Measurements from ENCODE around the gene CXCR5.

CXCR5 gene

DNA sequence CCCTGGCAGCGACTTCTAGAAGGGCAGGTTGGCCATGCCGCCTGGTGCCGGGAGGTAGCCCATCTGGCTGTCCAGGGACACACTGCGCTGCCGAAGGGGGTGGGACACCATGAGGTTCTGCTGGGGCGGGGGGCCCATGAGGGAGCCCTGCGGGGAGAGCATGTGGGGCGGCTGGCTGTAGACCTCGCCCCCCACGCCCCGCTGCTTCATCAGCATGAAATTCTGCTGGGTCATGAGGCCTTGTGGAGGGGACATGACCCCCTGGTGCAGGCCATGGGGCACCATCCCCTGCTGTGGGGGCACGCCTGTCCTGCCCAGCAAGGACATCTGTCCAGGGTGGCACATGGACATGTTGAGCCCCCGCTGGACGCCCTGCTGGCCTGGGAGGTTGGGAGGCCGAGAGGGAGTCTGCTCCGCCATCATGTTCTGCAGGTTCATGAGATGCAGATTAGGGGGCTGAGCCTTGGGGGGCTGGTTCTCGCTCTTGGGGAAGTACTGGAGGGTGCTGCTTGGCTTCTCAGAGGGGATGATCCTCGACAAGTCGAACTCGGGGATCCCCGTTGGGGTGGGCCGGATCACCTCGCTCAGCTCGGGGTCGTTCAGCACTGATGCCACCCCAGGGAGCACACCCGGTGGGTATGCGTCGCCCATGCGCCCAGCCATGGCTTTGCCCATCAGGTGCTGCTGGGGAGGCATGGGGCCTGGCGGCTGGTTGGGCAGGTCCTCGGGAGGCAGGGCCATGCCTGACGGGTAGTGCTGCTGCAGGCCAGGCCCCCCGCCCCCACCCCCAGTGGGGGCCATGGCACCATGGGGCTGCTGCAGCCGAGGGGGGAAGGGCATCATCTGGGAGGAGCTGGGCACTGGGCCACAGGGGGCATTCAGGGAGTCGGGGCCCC, 15.0 kb downstream of the CXCR5 start:
- no peak for DNase-seq (ENCODE audit: low read depth in 2 of 2)

GRCh38 chr11:118899296-118899688, 15.6 kb downstream of the CXCR5 start:
- no peak for DNase-seq (ENCODE audit: low read depth in 2 of 2)

- no peak for DNase-seq (ENCODE audit: low read depth in 2 of 2)
Observed at GRCh38 chr11:118899706-118900360, 16.1 kb downstream of the CXCR5 start.

DNA sequence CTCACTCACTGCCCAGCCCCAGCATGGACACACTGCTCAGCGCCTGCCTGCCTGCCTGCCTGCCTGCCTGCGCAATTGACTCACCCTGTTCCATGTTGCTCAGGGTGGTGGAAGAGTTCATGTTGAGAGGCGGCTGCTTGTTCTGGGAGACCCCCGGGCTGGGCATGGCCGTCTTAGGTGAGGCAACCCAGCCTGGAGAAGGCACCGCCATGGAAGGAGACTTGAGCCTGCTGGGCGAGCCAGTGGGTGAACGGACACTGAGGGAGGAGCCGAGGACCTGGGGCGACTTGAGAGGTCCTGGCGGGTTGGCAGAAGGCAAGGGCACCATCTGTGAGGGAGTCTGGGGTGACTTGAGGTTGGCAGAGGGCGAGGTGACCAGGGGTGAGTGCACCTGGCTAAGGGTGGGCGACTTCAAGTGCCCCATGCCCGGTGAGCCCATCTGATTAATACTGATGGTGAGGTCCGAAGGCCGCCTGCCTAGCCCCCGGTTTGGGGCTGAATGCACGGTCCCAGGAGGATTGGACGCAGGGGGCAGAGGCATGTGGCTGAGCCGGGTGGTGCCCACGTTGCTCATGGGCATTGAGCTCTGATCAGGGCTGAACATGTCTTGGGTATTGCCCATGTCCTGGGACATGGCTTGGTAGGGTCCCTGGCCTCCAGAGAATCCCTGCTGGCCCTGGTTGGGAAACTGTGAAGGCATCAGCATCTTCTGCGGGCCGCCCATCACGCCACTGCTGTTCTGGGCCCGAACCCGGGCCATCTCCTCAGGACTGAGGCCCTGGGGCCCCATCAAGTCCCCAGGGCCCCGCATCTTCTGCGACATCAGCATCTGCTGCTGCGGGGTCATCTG, 17.1 kb downstream of the CXCR5 start:
- no peak for DNase-seq (ENCODE audit: low read depth in 2 of 2)

GRCh38 chr11:118901494-118902335, 18.0 kb downstream of the CXCR5 start:
- DNase-seq (ENCODE audit: low read depth in 2 of 2), result no peak

DNA sequence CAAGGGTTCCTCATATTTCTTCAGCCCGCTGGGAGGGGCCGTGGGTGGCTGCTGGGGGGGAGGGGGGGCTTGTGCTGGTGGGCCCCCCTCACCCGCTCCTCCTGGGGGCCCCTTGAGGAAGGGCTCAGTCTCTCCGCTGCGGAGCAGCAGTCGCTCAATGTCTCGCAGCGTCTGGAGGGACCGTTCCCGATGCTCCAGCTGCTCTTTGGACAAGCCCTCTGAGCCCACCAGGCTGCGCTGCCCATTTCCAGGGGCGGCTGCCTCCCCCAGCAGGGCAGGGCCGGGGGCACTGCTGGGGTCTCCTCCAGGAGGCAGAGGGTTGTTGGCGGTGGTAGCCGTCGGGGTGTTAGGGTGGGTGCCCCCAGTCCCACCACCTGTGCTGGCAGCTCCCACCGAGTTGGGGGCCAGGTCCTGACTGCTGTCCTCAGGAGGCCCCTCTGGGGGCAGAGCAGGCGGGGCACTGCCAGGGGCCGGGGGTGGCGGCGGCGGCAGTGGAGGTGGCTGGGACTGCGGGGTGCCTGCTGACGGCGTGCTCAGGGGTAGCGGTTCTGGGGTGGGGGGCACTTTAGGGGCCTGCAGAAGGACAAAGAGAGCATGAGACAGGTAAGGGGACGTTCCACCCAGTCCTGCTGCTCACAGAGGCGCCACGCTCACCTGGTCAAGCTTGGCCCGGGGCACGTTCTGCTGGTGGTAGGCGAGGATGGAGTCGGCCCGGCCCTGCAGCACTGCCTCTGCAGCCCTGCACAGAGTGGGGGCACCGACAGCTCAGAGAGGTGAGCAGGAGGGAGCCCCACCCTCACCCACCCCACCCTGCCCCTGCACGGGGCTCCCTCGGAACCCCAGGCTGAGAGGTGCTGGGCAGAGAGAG, 18.9 kb downstream of the CXCR5 start:
- DNase-seq (ENCODE audit: low read depth in 2 of 2), result no peak

DNA sequence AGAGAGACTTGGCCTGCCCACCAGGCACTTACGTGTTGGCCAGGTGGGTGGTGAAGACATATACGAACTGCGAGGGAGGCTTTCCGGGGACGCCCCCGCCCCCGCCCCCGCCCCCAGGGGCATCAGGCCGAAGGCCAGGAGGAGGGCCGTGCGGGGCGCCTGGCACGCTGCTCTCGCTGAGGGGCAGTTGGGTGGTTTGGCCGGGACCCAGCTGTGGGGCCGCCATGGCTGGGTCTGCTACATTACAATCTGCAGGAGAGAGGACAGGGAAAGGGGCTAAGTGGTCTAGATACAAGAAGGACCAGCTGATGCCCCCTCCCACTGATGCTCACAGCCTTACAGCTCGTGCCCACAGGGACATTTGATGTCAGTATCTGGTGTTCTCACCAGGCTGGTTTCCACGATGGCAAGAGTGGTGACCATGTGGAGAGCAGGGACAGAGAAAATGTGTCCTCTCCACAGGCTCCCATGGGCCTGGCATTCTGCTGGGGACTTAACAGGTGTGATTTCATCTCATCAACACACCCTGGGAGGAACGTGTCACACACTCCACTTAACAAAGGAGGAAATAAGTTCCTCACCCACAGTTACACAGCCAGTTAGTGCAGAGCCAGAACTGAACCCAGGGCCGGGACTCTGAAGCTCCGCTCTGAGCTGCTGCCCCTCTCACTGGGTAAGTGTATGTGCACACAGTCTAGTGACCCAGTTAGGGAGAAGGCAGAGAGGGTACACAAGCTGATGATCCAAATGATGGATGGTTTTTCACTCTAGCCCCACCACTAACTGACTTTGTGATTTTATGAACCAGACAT, 19.7 kb downstream of the CXCR5 start:
- DNase-seq (ENCODE audit: low read depth in 2 of 2), result no peak

- peak; percentile 62 to 77 for DNase-seq (ENCODE audit: low read depth in 2 of 2)
Observed at GRCh38 chr11:118907051-118908042, 23.7 kb downstream of the CXCR5 start.

DNA sequence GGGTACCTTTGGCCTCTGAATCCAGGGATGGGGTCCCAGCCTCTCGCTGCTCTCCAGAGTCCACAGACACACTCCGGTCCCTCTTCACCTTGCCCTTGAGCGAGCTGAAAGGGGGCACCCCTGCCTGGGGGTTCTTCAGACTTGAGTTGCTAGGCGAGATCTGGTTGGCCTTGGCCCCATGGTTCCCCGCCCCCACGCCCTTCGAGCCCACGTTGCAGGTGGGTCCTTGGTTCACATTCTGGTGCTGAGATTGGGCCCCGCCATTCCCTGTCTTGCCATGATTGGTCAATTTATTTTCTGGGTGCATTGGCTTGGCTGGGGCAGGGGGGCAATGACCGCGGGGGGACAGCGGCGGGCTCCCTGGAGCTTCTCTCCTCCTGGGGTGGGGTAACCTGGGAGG, 24.6 kb downstream of the CXCR5 start:
- no peak for DNase-seq (ENCODE audit: low read depth in 2 of 2)

DNA sequence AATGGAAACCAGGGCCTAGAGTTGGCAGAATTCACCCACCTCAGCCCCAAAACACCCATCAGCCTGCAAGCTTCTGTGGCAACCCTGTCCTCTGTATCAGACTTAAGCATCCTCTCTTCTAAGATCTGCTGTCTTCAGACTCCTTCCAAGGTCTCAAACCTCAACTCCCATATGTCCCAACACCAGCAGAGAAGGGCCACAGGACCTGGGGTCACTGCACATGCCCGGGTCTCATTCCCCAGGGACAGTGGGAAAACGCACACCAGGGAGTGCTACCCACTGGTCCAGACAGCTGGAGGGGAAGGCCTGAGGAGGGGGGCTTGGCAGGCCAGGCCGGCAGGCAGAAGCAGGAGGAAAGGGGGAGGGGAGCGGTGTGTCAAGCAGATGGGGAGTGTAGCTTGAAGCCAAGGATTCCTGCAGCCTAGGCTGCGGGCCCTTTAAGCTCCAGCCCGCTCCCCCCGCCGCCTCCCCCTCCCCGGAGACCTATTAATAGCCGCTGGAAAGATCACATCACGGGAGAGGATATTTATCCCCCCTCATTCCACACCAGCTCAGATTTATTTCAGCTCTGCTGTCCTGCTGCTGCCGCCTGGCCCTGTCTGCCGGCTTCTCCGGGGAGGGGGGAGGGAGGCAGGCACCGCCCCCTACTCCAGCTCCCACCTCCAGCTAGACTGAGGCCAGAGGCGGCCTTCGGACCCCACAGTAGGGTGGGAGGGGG, 25.4 kb downstream of the CXCR5 start:
- DNase-seq (ENCODE audit: low read depth in 2 of 2), result no peak

DNA sequence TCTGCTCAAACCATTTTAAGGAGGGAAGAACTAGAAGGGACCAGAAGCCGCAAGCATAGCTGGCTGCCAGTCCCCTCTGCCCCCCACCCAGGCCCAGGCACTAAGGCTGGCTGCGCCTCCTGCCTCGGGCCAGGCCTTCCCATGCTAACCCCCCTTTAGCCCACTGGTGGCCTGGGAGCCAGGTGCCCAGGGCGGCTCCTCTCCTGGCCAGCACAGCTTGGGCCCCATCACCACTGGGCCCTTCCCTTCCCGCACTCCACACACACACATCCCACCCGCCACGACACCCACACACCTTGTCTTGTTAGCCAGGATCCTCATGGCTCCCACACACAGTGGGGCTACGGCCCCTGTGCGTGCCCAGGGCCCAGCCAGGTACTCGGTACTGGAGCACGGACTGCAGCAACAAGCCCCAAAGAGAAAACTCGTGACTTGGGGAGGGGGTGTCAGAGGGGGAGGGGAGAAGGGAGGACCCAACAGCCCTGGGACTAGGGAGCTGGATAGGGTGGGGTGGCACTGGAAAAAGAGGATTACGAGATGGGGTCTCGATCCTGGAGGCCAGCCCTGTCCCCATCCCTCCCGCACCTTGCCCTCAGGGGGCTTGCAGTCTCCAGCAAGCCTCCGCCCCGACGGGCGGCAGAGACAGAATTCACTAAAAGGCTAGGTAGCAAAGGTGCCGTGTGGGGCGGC, 26.1 kb downstream of the CXCR5 start:
- DNase-seq (ENCODE audit: low read depth in 2 of 2), result no peak

DNA sequence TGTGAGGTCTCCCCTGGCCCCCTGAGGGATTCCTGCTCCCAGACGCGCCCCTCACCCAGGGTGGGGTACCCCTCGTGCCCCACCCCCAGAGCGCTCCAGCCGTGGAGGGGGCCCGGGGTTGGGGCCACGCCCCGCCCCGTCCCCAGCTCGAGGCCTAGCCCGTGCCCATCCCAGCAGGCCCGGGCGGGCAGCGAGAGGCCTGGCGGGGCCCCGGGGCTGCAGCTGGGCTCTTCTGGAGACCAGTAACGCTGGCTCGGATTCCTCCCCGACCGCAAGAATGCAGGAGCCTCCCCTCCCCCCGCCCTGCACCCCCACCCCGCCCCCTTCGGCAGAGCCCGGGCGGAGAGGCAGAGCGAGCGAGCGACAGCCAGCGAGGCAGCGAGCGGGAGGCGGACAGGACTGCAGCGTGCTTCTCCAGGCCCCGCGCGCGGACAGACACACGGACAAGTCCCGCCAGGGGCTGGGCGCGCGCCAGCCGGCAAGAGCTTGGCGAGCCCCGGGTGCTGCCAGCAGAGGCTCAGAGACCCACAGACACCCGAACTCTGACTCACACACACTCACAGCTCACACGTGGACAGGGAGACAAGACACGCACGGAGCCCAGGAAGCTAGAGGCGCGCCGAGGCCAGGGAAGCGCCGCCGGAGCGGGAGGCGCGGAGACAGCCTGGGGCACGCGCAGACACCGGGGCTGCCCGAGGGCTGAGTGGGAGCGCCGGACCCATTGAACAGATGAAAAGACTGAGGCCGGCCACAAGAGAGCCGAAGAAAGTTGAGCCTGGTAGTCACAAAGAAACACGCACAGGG, 26.8 kb downstream of the CXCR5 start:
- peak in 1 of 2 donors; percentile 61 for DNase-seq (ENCODE audit: low read depth in 2 of 2)

DNA sequence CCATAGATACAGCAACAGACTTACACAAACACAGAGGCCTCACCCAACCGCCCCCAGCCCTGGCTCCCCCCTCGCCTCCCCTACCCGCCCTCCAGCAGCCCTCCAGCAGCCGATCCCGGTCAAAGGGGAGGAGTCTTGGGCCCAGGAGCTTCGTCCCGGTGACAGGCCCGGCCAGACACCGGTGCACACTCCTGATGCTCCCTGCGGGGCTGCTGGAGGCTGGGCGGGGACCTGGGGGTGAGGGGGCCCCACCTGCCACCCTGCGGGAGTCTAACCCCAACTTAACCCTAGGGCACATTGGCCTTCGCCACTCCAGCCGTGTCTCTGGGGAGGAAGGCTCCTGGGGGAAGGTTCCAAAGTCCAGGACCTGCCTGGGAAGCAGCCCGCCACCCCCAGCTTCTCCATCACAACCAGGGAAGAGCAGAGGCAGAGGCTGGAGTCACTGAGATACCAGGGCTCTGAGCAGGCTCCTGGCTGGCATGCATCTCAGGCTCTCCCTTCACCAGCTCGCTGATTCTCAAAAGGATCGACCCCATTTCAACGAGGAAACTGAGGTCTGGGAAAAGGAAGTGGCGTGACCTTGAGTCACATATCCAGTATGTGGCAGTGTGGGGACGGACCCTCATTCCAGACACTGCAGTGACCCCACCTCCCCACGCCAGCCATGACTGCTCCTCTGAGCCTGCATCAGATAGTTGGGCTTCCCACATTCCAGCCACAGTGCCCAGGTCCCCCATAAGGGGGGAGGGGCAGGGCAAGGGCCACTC, 27.6 kb downstream of the CXCR5 start:
- no peak for DNase-seq (ENCODE audit: low read depth in 2 of 2)

GRCh38 chr11:118911880-118912741, 28.4 kb downstream of the CXCR5 start:
- DNase-seq (ENCODE audit: low read depth in 2 of 2), result peak; percentile 82

Measured in stimulated activated CD8-positive, alpha-beta memory T cell treated with anti-CD3 and anti-CD28 coated beads, Interleukin-7, amount 100 ng/mL, for 4 hours (primary cell).